Myocyte (in vitro differentiated cells): ENCODE data around the gene ARHGAP22. TPM values are rescaled to one million over a fixed set of nuclear protein-coding genes. Genes with fewer than 3 reads are reported as not detected.
"Not testable (repeated sequence)": the region's sequence is repeated elsewhere in the genome, so short reads cannot be mapped to it uniquely, and the experiment has no call there.

Experiments used
- DNase-seq: peaks from one replicate; pipeline ENCODE4 v3.0.0-alpha.2; 2012; ENCODE audit warnings: low read depth
- polyA plus RNA-seq: library from polyadenylated mRNA; unstranded; fragments of >200 nt; gene quantifications from one replicate; pipeline ENCODE4 v1.2.1, GENCODE V29; 2012; ENCODE audit warnings: missing spikeins
- total RNA-seq: library from RNA; depleted of rRNA; stranded (reverse); fragments of >200 nt; gene quantifications from 2 replicates; pipeline ENCODE4 v1.2.3, GENCODE V29; 2014

The ARHGAP22 gene, protein sequence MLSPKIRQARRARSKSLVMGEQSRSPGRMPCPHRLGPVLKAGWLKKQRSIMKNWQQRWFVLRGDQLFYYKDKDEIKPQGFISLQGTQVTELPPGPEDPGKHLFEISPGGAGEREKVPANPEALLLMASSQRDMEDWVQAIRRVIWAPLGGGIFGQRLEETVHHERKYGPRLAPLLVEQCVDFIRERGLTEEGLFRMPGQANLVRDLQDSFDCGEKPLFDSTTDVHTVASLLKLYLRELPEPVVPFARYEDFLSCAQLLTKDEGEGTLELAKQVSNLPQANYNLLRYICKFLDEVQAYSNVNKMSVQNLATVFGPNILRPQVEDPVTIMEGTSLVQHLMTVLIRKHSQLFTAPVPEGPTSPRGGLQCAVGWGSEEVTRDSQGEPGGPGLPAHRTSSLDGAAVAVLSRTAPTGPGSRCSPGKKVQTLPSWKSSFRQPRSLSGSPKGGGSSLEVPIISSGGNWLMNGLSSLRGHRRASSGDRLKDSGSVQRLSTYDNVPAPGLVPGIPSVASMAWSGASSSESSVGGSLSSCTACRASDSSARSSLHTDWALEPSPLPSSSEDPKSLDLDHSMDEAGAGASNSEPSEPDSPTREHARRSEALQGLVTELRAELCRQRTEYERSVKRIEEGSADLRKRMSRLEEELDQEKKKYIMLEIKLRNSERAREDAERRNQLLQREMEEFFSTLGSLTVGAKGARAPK
- total RNA-seq = 42.8 and 46.6 TPM in 2 replicates
- polyA plus RNA-seq = 54.3 TPM

DNA sequence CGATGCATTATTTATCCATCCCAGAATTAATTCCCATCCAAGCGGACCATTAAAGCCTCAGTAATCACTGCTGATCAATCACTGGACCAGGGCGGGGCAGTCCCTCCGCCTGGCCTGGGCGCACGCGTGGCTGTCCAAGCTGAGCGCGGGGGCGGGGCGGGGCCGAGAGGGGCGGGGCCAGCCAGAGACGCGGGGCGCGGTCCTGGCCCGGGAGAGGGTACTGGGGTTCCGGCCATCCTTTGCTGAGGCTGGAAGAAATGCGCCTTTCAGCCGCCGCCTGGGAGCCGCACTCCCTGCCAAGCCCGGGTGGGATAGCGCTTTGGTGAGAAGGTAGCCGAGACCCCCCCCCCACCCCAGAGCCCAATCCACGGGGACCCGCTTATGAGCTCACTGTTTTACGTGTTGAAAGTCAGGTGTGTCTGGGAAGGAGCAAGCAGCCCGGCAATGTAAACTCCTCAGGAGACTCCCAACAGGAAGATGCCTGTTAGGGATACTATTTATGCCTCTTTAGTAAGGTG lies at the start of gene ARHGAP22:
Gene ARHGAP22, minus strand, starts transcription at position 83 of the 518 bp plus-strand sequence. CDS start 277 bp downstream, outside the sequence.
- DNase-seq = peak; percentile 73

DNA sequence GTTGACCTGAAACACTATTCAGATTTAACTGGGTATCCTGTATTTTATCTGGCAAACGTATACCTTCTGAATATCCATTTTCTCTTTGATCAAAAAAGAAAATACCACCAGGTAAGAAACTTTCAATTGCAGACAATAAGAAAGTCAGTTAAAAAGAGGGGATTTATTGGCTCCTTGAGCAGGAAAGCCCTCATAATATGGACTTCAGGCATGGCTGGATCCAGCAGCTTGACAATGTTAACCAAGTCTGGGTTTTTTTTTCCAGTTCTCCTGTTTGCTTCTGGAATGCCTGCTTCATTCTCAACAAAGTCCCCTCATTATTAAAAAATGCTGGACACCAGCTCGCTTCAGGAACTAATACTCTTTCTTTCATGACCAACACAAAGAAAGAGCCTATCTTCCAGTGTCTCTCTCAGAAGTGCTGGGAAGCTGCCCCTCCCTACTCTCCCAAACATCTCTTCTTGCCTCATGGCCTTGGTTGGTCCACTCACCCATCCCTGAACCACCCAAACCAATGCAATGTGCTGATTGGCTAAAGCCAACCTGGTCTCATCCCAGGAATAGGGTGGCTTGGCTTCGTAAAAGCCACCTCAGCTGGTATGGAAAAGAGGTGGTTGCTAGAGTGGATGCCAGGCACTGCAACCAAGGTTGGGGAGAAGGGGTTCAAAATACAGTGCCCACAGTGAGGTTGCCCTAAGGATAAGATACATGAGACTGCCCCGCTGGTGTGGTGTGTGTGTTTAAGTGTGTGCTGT lies 49.2 kb upstream of the ARHGAP22 start:
- no peak for DNase-seq

DNA sequence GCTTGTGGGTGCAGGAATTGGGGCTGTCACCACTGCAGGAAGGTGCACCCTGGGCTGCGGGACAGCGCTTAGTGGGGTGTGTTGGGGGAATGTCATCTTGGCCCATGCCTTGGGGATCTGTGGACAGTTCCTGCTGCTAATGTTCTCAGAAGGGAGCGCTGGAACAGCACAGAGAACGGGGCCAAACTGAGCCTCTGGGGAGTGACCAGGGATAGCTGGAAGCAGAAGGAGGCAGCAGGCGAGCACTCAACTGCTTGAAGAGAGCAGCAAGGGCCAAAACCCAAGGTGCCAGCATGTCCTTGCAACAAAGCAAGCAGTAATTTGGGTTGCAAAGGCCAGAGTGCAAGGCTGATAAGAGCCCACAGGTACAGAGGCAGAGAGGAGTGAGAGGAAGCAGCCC lies 48.5 kb upstream of the ARHGAP22 start:
- DNase-seq = no peak

DNA sequence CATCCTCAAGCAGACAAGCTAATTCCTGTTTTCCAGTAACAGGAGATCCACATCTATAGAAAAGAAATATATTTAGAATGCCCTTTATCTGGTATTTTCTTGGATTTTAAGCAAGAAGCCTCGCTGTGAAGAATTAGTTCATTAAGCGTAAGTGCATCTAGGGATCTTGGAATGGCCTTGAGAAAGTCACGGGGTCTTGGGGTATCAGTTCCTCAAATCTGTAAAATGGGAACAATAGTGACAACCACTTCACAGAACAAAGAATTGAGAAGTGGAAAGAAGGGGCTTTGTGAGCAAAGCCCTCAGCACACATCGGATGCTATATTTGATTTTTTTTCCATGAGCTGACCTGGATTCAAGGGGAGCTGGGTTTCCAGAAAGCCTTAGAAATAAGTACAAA lies 47.5 kb upstream of the ARHGAP22 start:
- DNase-seq = no peak

DNA sequence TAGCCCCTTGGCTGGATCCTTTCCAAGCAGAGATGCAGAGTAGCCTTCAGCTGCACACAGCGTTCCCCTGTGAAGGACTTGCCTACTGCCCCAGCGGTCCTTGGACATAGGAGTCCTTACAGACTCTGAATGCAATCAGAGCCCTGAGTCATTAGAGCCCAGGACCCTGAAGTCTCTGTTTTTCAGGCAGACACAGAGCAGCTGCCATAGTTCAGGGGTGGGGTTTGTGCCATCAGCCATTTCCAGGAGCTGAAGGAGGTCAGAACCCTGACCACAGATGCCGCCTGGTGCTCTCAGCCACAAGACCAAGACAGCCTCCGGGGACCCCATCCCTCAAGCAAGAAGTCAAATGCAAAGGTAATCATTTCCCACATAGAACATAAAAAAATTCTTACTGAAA lies 47.0 kb upstream of the ARHGAP22 start:
- DNase-seq = peak; percentile 87

DNA sequence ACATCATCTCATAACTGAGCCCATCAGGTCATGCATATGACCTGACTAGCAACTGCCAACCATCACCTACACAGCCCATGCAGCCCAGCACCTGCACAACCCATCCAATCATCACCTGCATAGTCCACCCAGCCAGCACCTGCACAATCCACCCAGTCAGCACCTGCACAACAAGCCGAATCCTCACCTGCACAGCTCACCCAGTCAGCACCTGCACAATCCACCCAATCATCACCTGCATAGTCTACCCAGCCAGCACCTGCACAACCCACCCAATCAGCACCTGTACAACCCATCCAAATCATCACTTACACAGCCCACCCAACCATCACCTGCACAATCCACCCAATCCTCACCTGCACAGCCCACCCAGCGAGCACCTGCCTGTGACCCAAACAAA lies 46.4 kb upstream of the ARHGAP22 start:
- no peak for DNase-seq

DNA sequence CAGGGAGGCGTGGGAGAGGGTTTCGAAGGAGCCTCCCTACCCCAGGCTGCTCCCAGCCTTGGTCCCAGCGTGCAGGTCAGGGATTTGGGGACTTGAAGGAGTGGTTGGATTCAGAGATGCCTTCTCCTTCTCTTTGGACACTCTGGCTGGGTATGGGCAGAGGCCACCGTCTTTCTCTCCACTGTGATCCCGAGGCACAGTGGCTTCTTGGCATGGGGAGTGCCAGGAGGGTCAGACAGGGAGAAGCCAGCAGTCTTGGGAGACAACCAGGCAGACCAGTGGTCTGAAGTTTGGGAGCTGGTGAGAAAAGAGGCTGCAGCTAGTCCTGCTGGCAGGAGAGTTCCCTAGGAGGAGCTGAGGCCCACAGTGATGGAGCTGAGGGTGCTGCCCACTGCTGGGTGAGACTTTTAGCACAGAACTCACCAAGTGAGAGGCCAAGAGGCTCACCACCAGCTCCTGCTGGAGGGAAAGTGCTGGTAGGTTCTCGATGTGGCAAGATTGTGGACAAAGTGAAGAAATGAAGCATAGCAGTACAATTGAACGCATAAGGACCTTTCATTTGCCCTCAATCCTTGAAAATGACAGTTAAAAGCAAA lies 44.6 kb upstream of the ARHGAP22 start:
- DNase-seq = peak; percentile 30

DNA sequence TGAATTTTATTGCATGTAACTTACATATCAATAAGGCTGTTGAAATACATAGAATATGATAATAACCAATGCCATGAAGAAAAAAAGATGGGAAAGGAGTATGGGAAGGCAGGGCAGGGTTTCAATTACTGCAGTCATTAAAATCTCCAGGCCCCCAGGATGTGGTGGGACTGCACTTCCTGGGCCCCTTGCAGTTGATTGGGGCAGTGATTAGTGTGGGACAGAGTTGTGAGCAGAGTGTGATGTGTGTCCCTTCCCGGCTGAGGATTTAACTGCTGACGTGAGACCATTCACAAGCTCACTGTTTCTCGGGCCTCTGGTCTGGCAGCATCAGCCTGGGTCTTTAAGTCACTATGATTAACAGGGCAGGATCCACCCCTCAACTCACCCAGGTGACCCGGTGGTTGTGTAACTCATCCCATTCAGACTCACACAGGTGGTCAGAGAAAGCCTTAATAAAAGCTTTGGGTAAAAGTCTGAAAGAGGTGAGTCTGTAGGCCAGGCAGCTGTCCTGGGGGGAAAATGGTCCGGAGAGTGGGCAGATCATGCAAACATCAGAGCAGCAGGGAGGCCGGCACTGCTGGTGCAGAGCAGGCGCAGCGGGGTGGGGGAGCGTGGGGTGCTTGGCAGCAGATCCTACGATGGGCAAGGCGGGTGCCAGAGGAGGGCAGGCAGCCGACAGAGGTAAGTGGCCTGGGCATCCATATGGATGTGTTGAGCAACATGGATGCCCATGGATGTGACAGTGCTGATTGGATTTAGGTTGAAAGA lies 43.5 kb upstream of the ARHGAP22 start:
- DNase-seq = no peak

DNA sequence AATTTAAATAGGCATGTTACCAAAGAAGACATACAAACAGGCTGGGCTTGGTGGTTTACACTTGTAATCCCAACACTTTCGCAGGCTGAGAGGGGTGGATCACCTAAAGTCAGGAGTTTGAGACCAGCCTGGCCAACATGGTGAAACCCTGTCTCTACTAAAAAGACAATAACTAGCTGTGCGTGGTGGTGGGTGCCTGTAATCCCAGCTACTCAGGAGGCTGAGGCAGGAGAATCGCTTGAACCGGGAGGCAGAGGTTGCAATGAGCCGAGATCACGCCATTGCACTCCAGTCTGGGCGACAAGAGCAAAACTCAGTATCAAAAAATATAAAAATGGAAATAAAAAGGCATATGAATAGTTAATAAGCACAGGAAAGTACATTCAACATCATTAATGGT lies 42.2 kb upstream of the ARHGAP22 start:
- DNase-seq = not testable (repeated sequence)

DNA sequence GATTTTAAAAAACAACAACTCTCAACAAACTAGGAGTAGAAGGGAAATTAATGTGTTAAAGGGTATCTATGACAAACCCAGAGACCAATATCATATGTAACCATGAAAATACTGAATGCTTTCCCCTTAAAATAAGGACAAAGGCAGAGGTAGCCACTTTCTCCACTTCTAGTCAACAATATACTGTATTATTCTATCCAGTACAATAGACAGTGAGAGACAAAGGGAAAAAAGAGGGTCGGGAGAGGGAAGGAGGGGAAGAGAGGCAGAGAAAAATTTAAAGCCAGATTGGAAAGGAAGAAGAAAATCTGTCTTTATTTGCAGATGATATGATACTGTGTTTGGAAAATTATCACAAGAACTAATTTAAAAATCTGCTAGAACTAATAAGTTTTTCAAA lies 40.7 kb upstream of the ARHGAP22 start:
- DNase-seq = no peak

DNA sequence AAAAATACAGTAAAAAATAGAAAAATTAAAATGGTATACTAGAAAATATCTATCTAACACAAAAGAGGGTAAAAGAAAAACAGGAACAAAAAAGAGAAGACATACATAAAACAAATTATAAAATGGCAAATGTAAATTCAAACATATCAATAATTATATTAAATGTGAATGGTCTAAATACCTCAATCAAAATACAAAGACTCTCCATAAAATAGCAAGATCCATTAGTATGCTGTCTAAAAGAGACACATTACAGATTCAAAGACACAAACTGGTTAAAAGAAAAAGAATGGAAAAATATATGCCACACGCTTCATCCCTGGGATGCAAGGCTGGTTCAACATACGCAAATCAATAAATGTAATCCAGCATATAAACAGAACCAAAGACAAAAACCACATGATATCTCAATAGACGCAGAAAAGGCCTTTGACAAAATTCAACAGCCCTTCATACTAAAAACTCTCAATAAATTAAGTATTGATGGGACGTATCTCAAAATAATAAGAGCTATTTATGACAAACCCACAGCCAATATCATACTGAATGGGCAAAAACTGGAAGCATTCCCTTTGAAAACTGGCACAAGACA lies 36.3 kb upstream of the ARHGAP22 start:
- DNase-seq = not testable (repeated sequence)

DNA sequence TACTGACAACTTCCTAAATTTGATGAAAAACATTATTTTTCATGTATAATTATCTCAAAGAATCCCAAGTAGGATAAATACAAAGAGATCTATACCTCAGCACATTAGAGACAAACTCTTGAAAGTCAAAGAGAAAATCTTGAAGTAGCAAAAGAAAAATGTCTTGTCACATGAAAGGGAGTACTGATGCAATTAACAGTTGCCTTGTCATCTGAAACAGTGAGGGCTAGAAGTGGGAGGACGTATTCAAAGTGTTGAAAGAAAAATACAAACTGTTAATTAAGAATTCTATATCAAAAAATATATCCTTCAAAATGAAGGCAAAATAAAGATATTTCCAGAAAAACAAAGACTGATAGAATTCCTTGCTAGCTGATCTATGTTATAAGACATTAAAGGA lies 35.5 kb upstream of the ARHGAP22 start:
- DNase-seq = no peak

DNA sequence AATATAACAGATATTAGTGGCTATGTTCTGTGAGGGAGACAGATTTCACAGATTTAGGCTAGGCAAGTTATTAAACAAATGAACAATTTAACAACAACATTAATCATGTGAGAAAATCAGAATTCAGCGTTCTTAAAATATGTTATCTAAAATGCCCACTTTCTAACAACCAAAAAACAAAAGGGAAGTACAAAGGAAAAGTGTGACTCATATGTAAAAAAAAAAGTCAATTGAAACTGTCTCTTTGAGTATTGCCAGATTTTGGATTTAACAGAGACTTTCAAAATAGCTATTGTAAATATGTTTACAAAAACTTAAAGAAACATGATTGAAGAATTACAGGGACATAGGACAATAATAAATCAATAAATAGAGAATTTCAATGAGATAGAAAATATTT lies 34.8 kb upstream of the ARHGAP22 start:
- DNase-seq = no peak

DNA sequence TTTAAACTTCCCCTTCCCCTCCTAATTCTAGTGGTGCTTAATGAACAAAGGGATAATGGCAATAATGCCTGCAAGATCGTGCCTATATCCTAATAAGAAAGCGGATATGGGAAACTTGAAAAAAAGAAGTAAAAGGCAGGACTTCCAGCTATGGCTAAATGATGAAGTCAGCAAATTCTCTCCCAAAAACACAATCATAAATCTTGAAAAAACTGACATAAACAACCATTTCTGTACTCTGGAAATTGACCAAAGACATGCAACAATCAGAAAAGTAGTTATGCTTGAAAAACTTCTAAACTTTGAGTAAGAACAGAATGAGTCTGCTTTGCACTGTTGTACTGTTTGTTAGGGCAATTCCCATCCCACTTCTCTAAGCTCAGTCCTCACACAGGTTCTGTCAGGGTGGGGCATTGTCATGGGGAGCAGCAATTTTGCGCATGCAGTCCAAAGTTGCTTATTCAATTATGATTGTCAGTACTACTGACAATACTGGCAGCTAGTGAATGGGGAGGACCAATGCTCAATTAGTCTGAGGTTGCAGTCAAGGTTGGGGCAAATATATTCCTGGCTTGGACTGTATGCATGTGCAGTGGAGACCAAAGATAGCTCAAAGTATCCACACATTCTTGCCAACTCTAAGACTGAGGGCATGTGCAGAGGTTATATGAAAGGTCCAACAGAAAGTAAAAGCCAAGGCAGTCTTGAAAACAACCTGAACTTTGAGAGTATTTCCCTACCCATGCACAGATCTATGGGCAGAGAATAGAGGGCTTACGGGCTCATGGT lies 34.1 kb upstream of the ARHGAP22 start:
- DNase-seq = no peak

DNA sequence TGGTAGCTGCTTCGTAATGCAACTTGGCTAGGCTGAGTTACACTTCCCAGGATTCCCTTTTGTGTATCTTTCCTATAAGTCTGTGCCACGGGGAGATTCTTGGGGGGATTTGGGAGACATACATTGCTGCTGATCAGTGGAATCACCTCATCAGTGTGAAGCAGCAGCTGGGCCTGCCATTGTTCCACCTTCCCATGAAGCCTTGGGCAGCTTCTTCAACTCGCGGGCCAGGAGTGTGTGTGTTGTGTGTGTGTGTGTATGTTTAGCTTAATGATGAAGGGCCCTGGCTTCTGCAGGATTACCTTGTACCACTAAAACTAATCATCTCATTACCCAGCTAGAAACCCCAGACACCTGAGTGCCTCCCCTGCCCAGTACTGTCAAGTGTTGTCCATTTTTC lies 33.3 kb upstream of the ARHGAP22 start:
- no peak for DNase-seq

DNA sequence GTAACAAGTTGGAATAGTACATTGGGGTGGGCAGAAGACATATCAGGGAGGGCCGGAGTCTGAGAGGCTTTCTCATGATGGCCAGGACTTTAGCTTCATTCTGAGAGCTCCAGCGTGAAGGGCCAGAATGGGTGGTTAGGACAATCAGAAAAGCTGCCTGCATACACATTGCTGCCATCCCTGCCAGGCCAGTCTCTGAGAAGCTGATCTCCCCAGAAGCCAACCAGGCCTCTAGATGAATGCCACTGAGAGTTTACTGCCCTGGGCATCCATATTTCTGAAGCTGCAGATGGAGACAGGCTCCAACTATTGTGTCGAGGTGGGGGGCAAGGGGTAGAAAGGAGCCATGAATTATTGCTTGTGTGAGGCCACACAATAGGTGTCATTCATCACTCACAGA lies 32.0 kb upstream of the ARHGAP22 start:
- DNase-seq = no peak

DNA sequence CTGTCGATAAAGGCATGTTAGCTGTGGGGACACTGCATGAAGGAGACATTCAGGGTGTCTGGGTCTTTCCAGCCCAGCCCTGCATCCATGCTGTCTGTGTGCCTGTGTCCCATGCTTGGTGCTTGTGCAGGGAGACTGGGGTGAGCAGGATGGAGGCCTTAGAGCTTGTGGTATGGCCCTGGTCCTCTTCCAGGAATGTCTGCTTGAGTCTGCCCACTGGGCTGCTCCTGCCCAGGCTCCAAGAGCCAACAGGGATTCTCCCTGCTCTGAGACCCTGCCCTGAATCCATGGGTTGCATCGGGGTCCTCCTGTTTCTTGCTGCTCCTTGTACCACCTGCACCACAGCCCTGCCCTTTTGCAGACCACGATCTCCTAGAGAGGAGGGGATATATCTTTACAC lies 31.4 kb upstream of the ARHGAP22 start:
- DNase-seq = no peak

DNA sequence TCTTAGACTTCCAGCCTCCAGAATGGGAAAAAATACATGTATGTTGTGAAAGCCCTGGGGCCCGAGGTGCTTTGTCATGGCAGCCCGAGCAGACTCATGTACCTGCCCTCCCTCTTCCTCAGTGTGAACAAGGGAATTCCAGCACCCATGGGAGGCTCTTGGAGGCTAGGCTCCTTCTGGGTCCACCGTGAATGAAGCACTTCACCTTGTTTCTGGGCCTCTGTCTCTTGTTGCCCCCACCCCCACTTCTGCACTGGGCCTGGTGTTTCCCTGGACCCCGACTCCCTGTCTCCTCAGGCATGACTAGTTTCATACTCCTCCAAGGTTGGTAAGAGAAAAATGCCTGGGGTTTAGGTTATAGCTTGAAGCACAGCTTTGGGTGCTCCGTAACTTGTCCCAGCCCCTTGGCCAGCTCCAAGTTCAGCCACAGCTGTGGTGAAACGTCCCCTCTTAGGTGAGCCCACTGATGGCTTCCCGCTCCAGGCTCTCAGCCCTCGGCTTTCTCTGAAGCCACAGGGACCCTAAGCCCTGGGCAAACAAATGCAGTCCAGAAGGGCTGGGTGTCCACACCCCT lies 30.2 kb upstream of the ARHGAP22 start:
- no peak for DNase-seq
